GM18909 (cell line): ENCODE results near the gene LAMC1.

Experiments used
- ATAC-seq: cut with Tn5 transposase; IDR thresholded peaks from one replicate; pipeline ENCODE4 v1.9.1; 2021; ENCODE audit warnings: mild to moderate bottlenecking; ENCODE audit not compliant: unreplicated experiment, poor library complexity

The LAMC1 gene

DNA sequence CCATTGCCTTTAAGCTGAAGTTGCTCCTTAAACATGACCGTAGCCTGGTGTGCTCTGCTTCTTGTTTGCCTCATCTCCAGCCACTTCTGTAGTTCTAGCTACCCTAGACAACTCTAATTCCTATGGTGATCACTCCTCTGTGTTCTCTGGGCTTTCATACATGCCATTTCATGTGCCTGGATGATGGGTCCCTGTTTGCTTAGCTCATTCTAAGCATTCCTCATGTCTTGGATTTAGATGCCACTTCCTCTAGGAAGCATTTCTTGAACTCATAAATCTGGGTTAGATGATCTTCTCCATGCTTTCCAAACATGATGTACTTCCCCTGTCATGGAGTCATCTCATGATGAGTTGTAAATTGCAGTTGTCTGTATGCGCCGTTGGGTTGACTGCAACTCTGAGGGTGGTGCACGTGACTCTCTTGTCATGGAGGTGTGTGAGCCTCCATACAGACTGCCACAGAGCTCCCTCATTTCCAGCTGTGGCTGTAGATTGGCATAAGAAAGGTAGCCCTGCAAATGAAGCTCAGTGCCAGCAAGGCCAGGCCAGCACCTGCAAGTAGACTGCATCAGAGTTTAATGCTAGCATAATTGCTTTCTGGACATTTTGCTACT, 77.2 kb downstream of the LAMC1 start:
- no peak for ATAC-seq

DNA sequence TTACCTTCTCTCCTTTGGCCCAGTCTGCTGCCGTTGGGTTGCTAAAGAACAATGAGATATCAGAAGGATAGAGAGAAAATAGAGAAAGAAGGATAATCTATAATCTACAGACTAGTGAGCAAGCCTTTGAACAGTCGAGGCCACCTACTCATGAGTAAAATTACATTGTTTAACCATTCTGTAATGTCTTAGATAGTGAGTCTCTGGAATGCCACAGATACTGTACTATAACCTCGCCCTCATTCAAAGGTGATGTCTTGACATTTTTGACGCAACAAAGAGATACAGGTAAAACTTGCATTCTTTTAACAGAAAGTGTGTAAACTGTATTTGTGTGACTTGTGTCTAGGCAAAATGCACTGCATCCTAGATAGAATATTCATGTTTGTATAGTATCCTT, 77.9 kb downstream of the LAMC1 start:
- ATAC-seq, result no peak

DNA sequence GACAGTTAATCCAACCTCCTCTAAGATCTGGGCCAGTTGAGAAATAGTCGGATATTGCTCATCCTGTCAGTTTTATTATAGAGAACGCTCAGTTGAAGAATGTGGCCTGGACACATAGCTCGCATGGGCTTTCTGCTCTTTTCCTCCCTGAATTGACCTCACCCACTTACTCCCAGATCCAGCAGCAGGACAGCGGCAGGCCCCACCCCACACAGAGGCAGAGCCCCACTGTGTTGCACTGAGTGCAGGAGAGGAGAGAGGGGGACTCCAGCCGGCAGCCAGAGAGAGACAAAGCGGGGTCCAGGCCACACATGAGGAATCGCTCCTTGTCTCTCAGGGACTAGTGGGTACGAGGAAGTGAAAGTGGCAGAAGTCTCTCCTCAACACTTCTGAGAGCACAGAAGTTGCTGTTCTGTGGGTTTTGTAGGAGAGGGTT, 78.6 kb downstream of the LAMC1 start:
- ATAC-seq, result no peak

DNA sequence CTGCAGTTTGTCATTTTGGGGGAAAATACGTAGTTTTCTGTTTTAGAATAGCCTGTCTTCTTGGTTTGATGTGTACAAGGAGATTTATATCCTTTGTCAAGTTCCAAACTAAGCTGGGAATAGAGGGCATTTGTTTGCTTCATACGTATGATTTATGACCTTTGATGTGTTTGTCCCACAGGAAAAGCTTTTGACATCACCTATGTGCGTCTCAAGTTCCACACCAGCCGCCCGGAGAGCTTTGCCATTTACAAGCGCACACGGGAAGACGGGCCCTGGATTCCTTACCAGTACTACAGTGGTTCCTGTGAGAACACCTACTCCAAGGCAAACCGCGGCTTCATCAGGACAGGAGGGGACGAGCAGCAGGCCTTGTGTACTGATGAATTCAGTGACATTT, 79.9 kb downstream of the LAMC1 start:
- no peak for ATAC-seq

DNA sequence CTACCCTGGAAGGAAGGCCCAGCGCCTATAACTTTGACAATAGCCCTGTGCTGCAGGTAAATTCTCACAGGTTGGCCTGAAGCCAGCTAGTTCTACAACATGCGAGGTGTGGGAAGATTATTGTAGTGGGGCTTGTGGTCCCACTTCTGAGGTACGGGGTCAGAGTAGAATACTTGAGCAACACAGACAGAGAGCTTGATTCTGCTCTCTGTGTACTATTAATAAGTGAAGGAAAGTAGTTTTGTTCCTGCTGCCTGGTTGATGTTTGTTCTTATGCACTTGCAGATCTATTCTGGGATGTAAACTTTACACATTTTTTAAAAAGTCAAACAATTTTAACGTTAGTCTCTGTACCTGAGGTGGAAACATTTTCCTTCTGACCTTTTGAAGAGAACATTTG, 80.4 kb downstream of the LAMC1 start:
- ATAC-seq, result no peak

DNA sequence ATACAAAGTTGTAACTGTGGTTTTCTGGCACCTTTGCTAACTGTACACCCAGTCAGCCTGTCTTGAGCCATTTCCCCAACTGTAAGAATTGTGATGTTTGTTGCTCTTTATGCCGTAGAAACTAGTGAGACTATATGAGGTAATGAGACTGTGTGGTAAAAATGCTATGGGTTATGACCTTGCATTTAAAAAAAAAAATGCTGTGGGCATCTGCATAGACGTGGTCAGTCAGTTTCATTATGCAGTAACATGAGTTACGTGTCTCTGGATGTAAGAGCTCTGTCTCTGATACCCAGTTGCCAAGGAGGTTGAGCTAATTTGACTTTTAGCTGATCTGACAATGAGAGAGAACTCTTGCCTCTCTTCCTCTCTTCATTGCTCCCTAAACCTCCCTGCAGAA, 82.2 kb downstream of the LAMC1 start:
- no peak for ATAC-seq

DNA sequence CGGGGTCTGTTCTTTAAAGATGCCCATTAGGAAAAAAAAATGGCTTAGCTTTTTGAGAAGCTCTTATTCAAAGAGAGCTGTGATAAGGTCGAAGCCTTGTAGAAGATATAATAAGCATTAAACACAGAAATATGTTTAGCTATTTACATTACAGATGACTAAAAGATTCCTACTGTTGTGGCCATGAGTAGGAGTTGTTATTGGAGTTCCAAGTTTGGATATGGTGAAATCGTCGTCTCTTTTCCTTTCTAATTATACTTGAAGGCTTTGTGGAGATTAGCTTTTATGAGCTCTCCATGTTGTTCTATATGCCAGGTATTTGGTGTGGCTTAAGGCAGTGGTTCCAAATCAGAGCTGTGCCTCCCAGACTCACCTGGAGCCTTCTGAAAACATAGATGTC, 82.9 kb downstream of the LAMC1 start:
- ATAC-seq, result no peak

DNA sequence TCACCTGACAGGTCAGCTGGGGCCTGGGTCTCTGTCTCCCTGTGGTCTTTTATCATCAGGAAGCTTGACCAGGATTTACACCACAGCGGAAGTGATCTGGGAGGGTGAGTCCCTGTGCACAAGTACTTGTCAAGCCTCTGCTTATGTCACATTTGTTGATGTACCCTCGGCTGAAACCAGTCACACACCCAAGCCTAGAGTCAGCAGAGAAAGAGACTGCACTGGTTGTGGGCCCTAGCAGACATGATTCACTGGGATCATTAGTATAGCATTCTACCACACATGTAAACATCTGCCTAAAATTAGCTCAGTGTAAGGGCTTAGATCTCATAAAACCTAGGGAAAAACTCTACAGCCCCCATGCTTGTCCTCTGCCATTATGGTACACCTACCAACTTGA, 83.5 kb downstream of the LAMC1 start:
- ATAC-seq, result no peak

DNA sequence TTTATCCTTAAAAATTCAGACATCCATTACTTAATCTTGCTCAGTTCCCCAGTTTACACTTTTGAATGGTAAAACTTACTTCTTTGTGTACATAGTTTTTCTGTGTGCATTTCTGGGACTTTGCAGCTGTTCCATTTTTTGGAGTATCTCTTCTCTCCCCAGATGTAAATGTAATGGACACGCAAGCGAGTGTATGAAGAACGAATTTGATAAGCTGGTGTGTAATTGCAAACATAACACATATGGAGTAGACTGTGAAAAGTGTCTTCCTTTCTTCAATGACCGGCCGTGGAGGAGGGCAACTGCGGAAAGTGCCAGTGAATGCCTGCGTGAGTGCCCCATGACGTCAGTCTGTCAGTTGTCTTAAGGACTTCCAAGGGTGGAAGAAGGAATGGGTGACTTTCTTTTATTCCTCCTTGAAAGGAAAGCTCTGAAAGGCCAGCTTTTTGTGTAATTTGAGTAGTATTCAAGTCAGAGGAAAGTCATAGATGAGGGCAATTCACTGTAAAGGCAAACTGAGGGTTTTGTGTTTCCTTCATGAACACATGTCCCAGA, 87.2 kb downstream of the LAMC1 start:
- ATAC-seq, result no peak

DNA sequence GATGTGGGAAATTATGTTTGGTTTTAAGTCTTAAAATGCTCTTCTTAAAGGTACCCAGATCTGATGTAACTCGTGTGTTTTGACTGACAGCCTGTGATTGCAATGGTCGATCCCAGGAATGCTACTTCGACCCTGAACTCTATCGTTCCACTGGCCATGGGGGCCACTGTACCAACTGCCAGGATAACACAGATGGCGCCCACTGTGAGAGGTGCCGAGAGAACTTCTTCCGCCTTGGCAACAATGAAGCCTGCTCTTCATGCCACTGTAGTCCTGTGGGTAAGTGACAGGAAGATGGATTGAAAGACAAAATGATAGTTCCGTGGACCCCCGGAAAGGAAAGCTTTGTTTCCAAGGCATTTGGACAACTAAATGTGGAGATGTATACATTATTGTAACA, 91.2 kb downstream of the LAMC1 start:
- no peak for ATAC-seq

DNA sequence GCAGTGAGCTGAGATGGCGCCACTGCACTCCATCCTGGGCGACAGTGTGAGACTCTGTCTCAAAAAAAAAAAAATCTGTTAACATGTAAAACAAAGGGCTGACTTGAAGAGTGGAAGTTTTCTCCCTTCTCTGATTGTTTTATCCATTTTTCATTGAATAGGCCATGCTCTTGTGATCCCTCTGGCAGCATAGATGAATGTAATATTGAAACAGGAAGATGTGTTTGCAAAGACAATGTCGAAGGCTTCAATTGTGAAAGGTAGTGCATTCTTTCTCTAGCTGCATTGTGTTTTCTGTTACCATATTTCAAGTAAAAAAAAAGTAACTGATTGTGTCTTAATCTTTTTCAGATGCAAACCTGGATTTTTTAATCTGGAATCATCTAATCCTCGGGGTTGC, 93.2 kb downstream of the LAMC1 start:
- ATAC-seq, result no peak

DNA sequence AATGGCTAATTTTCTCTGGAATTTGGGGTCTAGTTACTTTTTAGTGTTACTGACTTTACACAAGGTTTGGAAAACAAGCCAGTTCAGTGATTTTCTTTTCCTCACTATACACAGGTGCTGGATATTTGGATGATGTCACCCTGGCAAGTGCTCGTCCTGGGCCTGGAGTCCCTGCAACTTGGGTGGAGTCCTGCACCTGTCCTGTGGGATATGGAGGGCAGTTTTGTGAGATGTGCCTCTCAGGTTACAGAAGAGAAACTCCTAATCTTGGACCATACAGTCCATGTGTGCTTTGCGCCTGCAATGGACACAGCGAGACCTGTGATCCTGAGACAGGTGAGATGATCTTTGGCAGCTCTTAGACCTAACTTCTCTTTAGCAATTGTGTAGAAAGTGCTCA, 98.4 kb downstream of the LAMC1 start:
- ATAC-seq, result no peak

DNA sequence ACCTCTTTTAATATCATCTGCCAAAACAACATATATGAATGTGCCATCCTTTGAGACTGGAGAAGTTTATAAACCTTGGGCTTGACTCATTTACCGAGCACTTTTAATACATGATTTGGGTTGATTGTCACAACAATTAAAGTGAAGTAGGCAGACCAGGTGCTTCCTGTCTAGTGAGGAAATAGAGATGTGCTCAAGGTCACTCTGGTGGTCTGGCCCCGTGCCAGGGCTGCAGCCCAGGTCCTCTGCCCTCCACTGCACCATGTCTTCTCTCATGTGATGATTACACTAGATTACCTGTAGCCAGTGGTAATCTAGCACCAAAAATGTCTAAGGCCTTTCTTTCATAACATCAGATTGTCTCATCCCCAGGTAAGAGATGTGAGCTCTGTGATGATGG, 101.0 kb downstream of the LAMC1 start:
- no peak for ATAC-seq

DNA sequence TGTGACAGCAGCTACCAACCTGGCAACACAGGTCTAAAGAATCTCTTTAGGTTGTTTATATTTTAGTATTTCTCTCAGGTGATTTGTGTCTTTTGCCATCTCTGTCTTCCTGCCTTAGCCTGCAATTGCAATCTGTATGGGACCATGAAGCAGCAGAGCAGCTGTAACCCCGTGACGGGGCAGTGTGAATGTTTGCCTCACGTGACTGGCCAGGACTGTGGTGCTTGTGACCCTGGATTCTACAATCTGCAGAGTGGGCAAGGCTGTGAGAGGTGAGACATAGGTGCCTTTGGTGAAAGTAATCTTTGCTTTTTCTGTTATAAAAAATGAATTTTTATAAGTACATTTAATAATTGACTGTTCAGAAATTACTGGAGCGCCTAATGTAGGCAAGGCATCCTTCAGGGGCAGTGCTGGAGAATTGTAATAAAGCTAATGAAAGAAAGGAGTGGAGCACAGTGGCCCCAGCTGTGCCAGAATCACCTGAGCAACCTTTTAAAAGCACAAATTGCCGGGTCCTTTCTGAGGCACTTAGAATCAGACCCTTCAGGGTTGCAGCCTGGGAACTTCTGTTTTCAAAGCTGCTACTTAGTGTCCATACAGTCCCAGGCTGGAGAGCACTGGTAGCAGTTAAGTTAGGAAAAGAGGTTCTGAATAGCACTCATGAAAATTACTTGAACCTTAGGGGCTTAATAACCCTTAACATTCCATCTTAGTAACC, 102.2 kb downstream of the LAMC1 start:
- no peak for ATAC-seq

DNA sequence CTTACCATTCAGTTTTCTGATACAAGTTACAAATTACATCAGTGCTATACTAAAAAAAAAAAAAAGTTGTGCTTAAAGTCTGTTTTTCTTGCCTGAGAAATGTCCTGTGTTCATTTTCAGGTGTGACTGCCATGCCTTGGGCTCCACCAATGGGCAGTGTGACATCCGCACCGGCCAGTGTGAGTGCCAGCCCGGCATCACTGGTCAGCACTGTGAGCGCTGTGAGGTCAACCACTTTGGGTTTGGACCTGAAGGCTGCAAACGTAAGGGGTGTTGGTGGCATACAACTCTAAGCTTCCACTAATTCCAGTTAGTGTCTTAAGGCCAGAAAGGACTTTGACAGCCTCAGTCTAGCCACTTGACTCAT, 102.8 kb downstream of the LAMC1 start:
- ATAC-seq, result no peak

DNA sequence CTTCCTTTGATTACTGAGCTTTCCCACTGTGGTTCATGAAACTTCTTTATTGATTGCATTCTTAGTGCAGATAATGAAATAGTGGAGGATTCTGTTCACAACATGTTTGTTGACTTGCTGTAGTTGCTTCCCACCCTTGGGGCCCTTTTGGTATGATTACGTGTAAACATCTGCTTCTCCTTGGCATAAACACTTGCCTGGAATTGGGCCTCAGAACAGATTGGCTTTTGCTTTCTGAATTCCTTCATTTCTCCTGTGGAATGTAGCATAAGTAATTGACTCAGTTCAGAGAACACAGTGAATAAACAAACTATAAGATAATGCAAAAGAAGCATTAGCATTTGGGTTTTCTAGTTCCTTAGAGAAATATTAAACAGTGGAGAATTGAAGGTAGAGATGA, 103.3 kb downstream of the LAMC1 start:
- no peak for ATAC-seq

DNA sequence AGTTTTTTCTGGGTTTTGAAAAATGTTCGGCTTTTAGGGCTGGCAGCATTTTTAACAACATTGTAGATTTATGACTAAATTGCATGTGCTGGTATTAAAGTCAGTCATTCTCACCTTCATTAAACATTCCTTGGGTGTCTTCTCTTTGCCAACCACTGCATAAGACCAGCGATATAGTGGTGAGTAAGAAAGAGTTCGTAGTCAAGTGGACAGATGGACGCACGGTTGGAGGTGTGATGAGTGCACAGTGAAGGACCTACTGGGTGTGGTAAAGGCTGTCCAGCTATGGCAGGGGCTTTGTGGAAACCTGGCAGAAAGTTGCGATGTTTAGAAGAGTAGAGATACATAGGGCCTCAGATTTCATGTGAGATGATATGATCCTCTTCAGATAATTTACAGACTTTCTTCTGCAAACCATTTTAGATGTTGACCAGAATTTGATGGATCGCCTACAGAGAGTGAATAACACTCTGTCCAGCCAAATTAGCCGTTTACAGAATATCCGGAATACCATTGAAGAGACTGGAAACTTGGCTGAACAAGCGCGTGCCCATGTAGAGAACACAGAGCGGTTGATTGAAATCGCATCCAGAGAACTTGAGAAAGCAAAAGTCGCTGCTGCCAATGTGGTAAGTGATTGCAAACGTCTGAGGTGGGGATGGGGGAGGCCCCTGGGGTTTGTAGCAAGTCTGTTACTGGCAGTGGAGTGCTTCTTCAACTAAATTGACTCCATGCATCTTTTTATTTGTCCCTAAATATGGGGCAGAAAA, 106.9 kb downstream of the LAMC1 start:
- no peak for ATAC-seq

DNA sequence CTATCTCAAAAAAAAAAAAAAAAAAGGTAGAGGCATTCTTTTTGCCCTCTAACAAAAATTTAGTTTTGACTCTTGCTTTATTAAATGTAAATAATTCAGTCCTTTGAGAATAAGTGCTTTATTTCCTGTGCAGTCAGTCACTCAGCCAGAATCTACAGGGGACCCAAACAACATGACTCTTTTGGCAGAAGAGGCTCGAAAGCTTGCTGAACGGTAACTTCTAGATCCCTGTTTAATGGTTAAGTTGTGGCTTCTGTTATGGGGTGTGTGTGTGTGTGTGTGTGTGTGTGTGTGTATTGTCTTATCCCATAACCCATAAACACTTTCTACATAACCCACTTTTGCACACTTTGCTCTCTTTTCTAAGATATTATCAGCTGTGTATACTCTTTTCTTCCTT, 107.9 kb downstream of the LAMC1 start:
- no peak for ATAC-seq

DNA sequence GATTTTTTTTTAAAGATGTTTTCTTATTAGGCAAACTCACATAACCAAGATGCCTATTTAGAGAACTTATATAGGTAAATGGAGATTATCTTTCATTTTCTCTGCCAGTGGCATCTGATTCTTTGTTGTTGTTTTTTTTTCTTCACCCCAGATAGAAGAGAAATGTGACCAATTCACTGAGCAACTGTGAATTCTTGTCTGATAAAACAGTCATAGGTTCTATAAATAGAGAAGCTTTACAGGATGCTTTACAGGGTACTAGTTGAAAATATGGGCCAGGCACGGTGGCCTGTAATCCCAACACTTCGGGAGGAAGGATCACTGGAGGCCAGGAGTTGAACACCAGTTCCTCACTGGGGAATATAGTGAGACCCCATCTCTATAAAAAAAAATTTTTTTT, 112.1 kb downstream of the LAMC1 start:
- ATAC-seq, result no peak

DNA sequence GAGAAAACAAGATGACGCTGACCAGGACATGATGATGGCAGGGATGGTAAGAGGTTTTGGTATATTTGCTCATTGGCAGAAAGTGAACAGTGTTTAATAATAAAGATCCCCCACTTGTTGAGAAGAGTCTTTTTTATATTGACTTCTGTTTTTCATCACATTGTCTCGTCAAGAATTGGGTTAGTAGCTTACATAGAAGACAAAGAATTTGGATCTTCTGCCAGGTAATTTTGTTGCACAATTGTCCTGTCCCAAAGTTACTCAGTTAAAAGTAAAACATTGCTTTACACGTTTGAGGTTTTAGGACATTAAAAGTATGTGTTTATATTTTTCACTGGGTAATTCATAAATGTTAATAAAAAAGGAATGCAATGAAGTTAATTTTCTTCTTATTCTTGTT, 114.6 kb downstream of the LAMC1 start:
- ATAC-seq, result no peak

DNA sequence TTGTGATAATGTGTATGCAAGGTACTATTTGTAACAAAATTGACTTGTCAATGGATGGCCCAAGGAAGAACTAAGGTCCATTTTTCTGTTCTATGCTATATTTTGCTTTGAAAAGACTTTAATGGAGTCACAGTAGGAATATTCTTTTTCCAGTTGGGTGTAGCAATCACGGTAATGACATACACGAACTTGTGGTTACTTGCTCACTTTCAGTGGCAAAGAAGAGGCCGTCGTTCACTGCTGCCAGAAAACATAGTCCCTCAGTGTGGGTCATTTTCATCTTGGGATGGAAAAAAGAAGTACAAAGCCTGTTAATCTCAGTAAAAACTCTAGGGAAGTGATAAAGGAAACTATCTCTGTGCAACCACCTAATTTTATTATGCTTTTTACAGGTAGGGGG, 115.1 kb downstream of the LAMC1 start:
- ATAC-seq, result no peak
